Measurements from ENCODE around the gene TP53BP1. TPM values are rescaled to one million over a fixed set of nuclear protein-coding genes. Genes with fewer than 3 reads are reported as not detected.

TP53BP1 gene
- total and polyA plus RNA-seq, 2 experiments from 2014 or later = 16.6 to 46.8 TPM

DNA sequence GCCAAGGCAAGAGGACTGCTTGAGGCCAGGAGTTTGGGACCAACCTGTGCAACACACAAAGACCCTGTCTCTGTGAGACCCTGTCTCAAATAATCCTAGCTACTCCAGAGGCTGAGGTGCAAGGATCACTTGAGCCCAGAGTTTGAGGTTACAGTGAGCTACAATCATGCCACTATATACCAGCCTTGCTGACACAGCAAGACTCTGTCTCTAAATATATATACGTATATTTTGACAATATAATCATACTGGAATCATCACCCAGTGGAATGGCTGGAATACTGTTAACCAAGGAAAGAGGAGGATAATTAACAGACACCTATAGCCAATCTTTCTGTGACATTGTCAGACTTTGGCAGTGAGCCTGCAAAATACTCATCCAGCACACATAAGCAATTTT, 15.5 kb upstream of the TP53BP1 start:
- Histone ChIP-seq H3K4me2 (no peak overlapping the region), H2AFZ (no peak overlapping the region), H3K9me3 (ENCODE audit: low read depth) (no peaks in the 10 kb centered on the region), H3K4me3 (no peak overlapping the region), H3K36me3 (replicated peaks; ENCODE audit: insufficient read depth, low read depth) (no peaks in the 10 kb centered on the region), H3K9me2 (replicated peaks; ENCODE audit: insufficient read depth) (no peaks in the 10 kb centered on the region), H3K27me3 (peaks cover 4% of the 10 kb centered on the region), H4K20me1 (ENCODE audit: insufficient read depth, poor library complexity, severe bottlenecking) (no peaks in the 10 kb centered on the region), H3K27ac (peak overlapping the region; percentile 91), H3K4me1 (ENCODE audit: insufficient read depth) (peaks cover 21% of the 10 kb centered on the region), H3K79me2 (no peaks in the 10 kb centered on the region)
- no peak for DNase-seq (ENCODE audit: low spot score)
- 57% methylated on average over 1 of the region's 1 CpG for WGBS (ENCODE audit: low lambda C conversion rate, missing lambda C conversion rate)
- no peak for TF ChIP-seq CTCF (IDR thresholded peaks at IDR 0.05; ENCODE audit: poor library complexity)
- no peak for TF ChIP-seq EZH2 (IDR thresholded peaks at IDR 0.05; ENCODE audit: borderline replicate concordance)
- no peak for TF ChIP-seq EZH2phosphoT487 (IDR thresholded peaks at IDR 0.05; ENCODE audit: low read depth, severe bottlenecking, unreplicated experiment)

GRCh38 chr15:43505738-43506137, 12.8 kb upstream of the TP53BP1 start:
- no peak for TF ChIP-seq CTCF (IDR thresholded peaks at IDR 0.05; ENCODE audit: poor library complexity)
- no peak for TF ChIP-seq EZH2 (IDR thresholded peaks at IDR 0.05; ENCODE audit: borderline replicate concordance)
- TF ChIP-seq EZH2phosphoT487 (IDR thresholded peaks at IDR 0.05; ENCODE audit: low read depth, severe bottlenecking, unreplicated experiment) = no peak

DNA sequence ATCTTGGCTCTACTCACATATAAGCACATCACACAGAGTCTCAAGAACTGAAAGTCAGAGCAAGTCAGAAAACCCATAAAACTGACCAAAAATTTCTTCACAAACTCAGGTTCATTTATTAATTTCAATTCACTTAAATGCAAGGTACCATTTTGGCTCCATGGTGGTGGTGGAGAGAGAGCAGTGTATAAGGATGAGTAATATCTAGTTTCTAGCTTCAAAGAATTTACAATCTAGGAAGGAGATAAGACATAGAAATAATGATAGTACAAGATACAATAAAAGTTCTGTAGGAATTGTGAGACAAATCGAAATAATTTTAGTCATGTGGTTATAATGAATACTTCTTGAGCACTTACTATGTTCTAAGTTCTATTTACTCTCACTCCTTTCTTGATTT, 6.7 kb upstream of the TP53BP1 start:
- H3K9me2 ChIP-seq (replicated peaks; ENCODE audit: insufficient read depth) = no peaks in the 10 kb centered on the region
- H3K4me3 ChIP-seq = no peak overlapping the region
- H4K20me1 ChIP-seq (ENCODE audit: insufficient read depth, poor library complexity, severe bottlenecking) = no peaks in the 10 kb centered on the region
- 71% methylated on average over 1 of the region's 1 CpG for WGBS (ENCODE audit: low lambda C conversion rate, missing lambda C conversion rate)
- no peaks in the 10 kb centered on the region for H3K4me1 ChIP-seq (ENCODE audit: insufficient read depth)
- TF ChIP-seq CTCF (IDR thresholded peaks at IDR 0.05; ENCODE audit: poor library complexity) = no peak
- TF ChIP-seq EZH2phosphoT487 (IDR thresholded peaks at IDR 0.05; ENCODE audit: low read depth, severe bottlenecking, unreplicated experiment) = no peak
- no peak for TF ChIP-seq EZH2 (IDR thresholded peaks at IDR 0.05; ENCODE audit: borderline replicate concordance)
- no peaks in the 10 kb centered on the region for H3K9me3 ChIP-seq (ENCODE audit: low read depth)
- H3K4me2 ChIP-seq = no peak overlapping the region
- no peak overlapping the region for H2AFZ ChIP-seq
- no peak for DNase-seq (ENCODE audit: low spot score)
- H3K79me2 ChIP-seq = no peaks in the 10 kb centered on the region
- no peaks in the 10 kb centered on the region for H3K27me3 ChIP-seq
- H3K27ac ChIP-seq = no peak overlapping the region
- H3K36me3 ChIP-seq (replicated peaks; ENCODE audit: insufficient read depth, low read depth) = no peaks in the 10 kb centered on the region

More at GRCh38 chr15:43505738-43506137, 12.8 kb upstream of the TP53BP1 start:
- no peaks in the 10 kb centered on the region for H3K9me2 ChIP-seq (replicated peaks; ENCODE audit: insufficient read depth)
- H3K4me1 ChIP-seq (ENCODE audit: insufficient read depth) = peaks cover 21% of the 10 kb centered on the region
- H3K27ac ChIP-seq = peak overlapping the region; percentile 29
- no peaks in the 10 kb centered on the region for H3K36me3 ChIP-seq (replicated peaks; ENCODE audit: insufficient read depth, low read depth)
- no peak overlapping the region for H2AFZ ChIP-seq
- H4K20me1 ChIP-seq (ENCODE audit: insufficient read depth, poor library complexity, severe bottlenecking) = no peaks in the 10 kb centered on the region
- H3K79me2 ChIP-seq = no peaks in the 10 kb centered on the region
- no peaks in the 10 kb centered on the region for H3K9me3 ChIP-seq (ENCODE audit: low read depth)
- 43% methylated on average over 1 of the region's 1 CpG for WGBS (ENCODE audit: low lambda C conversion rate, missing lambda C conversion rate)
- no peak overlapping the region for H3K4me3 ChIP-seq
- H3K27me3 ChIP-seq = no peaks in the 10 kb centered on the region
- peak; percentile 51 for DNase-seq (ENCODE audit: low spot score)
- no peak overlapping the region for H3K4me2 ChIP-seq

- Histone ChIP-seq H3K27ac (no peak overlapping the region), H3K4me1 (ENCODE audit: insufficient read depth) (peaks cover under 1% of the 10 kb centered on the region), H3K4me3 (no peak overlapping the region), H3K4me2 (no peak overlapping the region), H2AFZ (no peak overlapping the region), H3K9me3 (ENCODE audit: low read depth) (no peaks in the 10 kb centered on the region), H3K36me3 (replicated peaks; ENCODE audit: insufficient read depth, low read depth) (no peaks in the 10 kb centered on the region), H3K27me3 (no peaks in the 10 kb centered on the region), H3K9me2 (replicated peaks; ENCODE audit: insufficient read depth) (no peaks in the 10 kb centered on the region), H3K79me2 (no peaks in the 10 kb centered on the region), H4K20me1 (ENCODE audit: insufficient read depth, poor library complexity, severe bottlenecking) (no peaks in the 10 kb centered on the region)
- TF ChIP-seq EZH2 (IDR thresholded peaks at IDR 0.05; ENCODE audit: borderline replicate concordance) (no peak), CTCF (IDR thresholded peaks at IDR 0.05; ENCODE audit: poor library complexity) (no peak), EZH2phosphoT487 (IDR thresholded peaks at IDR 0.05; ENCODE audit: low read depth, severe bottlenecking, unreplicated experiment) (no peak)
- no peak for DNase-seq (ENCODE audit: low spot score)
- 73% methylated on average over 3 of the region's 3 CpGs for WGBS (ENCODE audit: low lambda C conversion rate, missing lambda C conversion rate)
Observed at GRCh38 chr15:43498990-43499389, 6.0 kb upstream of the TP53BP1 start.
